GM18508 (cell line): ENCODE data around the gene TNFRSF18.
"Not testable (repeated sequence)": the region's sequence is repeated elsewhere in the genome, so short reads cannot be mapped to it uniquely, and the experiment has no call there.

Experiments used
- ATAC-seq: cut with Tn5 transposase; IDR thresholded peaks from one replicate; pipeline ENCODE4 v1.9.1; 2021; ENCODE audit warnings: moderate number of reproducible peaks; ENCODE audit not compliant: insufficient read depth, unreplicated experiment

Gene TNFRSF18

GRCh38 chr1:1206376-1206965, at the start of gene TNFRSF18:
Gene TNFRSF18 (minus strand): TSS chr1:1206592. CDS start chr1:1206571, 21 bp downstream.
- ATAC-seq, result no peak

GRCh38 chr1:1255611-1256010, 49.2 kb upstream of the TNFRSF18 start:
- no peak for ATAC-seq

GRCh38 chr1:1255078-1255477, 48.7 kb upstream of the TNFRSF18 start:
- ATAC-seq, result no peak

GRCh38 chr1:1254667-1254998, 48.2 kb upstream of the TNFRSF18 start:
- ATAC-seq, result no peak

GRCh38 chr1:1253972-1254666, 47.7 kb upstream of the TNFRSF18 start:
- no peak for ATAC-seq

GRCh38 chr1:1253314-1253713, 46.9 kb upstream of the TNFRSF18 start:
- ATAC-seq, result no peak

- no peak for ATAC-seq
Observed at GRCh38 chr1:1250786-1251284, 44.4 kb upstream of the TNFRSF18 start.

GRCh38 chr1:1248009-1248913, 41.9 kb upstream of the TNFRSF18 start:
- ATAC-seq, result not testable (repeated sequence)

GRCh38 chr1:1247341-1247913, 41.0 kb upstream of the TNFRSF18 start:
- no peak for ATAC-seq

GRCh38 chr1:1246577-1247340, 40.4 kb upstream of the TNFRSF18 start, which contains the start of gene C1QTNF12:
Gene C1QTNF12 (minus strand): TSS chr1:1246722. CDS start chr1:1246690, 32 bp downstream.
- ATAC-seq, result no peak

- no peak for ATAC-seq
Observed at GRCh38 chr1:1245817-1246576, 39.6 kb upstream of the TNFRSF18 start.

GRCh38 chr1:1245178-1245816, 38.9 kb upstream of the TNFRSF18 start:
- no peak for ATAC-seq

- ATAC-seq, result no peak
Observed at GRCh38 chr1:1244192-1244811, 37.9 kb upstream of the TNFRSF18 start.

- ATAC-seq, result no peak
Observed at GRCh38 chr1:1243807-1244191, 37.4 kb upstream of the TNFRSF18 start.

GRCh38 chr1:1243266-1243660, 36.9 kb upstream of the TNFRSF18 start:
- ATAC-seq, result no peak

- ATAC-seq, result no peak
Observed at GRCh38 chr1:1242461-1243265, 36.3 kb upstream of the TNFRSF18 start.

- no peak for ATAC-seq
Observed at GRCh38 chr1:1241588-1242219, 35.3 kb upstream of the TNFRSF18 start.
